ENCODE results near the gene HMOX1. TPM values are rescaled to one million over a fixed set of nuclear protein-coding genes. Genes with fewer than 3 reads are reported as not detected.
A peak's percentile ranks its signal among the peaks of the same experiment; 100 is the strongest.

The HMOX1 gene
- total and polyA plus RNA-seq, 5 donors from 2014 or later: 0.93 to 2.9 (median 1.7) TPM; not detected in 1

DNA sequence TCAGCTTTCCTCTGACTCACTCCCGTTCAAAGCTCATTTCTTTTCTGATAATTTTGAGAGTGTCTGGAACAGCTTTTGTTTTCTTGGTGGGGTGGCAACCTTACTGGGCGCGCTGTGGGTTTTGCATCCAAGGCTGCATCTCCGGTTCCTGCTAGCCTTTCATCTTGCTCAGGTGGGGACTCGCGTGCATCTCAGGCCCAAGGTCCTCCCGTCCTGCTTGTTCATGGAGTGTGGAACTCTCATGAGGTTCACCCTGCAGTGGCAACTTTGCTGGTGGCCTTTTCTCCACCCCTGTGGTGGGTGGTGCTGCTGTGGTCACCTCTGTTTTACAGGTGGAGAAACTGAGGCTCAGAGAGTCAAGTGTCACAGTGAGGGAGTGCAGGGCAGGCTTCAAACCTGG, 44.6 kb downstream of the HMOX1 start:
- H3K27me3 ChIP-seq (ENCODE audit: control insufficient read depth, insufficient read depth, low read length): no peaks in the 10 kb centered on the region
- no peak for DNase-seq
- no peak overlapping the region for H3K27ac ChIP-seq (ENCODE audit: insufficient read depth, low read length, poor library complexity, severe bottlenecking)
- peaks cover 57% of the 10 kb centered on the region for H3K36me3 ChIP-seq (ENCODE audit: control insufficient read depth, insufficient read depth, low read length)
- H3K4me3 ChIP-seq (ENCODE audit: low read depth, low read length): no peak overlapping the region
- Mint-ChIP-seq H3K4me1 (peaks cover 0 to 3% (median 1%) of the 10 kb centered on the region in 4 donors), H3K4me3 (no peak overlapping the region), H3K36me3 (peaks cover 20% of the 10 kb centered on the region), H3K9me3 (no peaks in the 10 kb centered on the region), H3K27ac (no peak overlapping the region), H3K27me3 (no peaks in the 10 kb centered on the region)
- H3K9me3 ChIP-seq (ENCODE audit: control insufficient read depth in 2 of 2, low read length in 2 of 2): no peaks in the 10 kb centered on the region
- no peak for ATAC-seq (ENCODE audit: low read depth in 2 of 2)
- no peaks in the 10 kb centered on the region for H3K4me1 ChIP-seq (ENCODE audit: control insufficient read depth, insufficient read depth, low read length, poor library complexity, severe bottlenecking)

DNA sequence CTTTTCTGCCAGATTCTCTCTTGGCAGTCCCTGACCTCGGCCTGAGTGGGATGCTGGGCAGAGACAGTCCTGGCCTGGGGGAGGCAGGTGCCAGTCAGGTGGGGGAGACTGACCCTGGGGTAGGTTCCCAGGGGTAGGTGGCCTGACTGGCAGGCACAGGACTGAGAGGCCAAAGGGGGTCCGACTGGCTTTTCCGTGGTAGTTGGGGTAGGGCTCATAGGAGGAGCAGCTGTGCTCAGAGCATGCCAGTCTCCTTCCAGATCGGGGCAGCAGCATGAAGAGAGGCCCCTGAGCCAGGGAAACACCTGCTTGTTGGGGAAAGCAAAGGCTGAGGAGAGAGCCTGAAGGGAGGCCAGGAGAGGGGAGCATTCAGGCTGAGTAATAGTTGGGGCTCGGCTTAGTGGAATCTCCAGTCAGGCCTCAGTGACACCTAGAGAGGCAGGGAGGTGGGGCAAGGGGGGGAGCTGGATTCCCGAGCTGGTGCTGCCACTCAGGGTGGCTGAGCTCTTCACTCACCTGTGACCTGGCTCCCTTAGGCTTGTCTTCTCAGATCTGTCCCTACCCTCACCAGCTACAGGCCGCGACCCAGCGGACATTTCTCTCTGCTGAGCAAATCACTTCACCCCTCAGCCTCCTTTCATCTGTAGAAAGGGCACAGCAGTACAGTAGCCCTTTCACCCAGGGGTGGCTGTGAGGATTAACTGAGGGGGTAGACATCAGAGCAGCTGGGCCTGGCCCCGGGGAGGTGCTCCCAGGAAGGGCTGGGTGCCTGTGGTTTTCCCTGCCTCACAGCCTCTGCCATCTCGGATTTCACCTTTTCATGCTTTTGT, 45.3 kb downstream of the HMOX1 start:
- peak overlapping the region in 1 of 4 donors; percentile 51 for H3K4me3 Mint-ChIP-seq

DNA sequence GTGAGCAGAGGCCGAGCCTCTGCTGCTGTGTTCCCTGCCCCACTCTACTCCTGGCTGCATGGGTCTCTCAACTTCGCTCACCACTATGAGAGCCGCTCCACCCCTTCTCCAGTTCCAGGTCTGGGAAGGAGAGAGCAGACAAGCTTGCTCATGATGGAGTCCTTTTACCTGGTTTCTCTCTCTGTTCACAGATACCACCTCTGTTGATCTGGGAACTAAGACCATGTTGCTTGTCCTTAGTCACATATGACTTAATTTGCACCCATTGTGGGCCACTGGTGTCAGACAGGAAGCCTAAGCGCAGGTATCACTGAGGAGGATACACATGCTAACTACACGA, 45.9 kb downstream of the HMOX1 start:
- DNase-seq (no peak), ATAC-seq (ENCODE audit: low read depth in 2 of 2) (no peak)
- Histone ChIP-seq H3K27me3 (ENCODE audit: control insufficient read depth, insufficient read depth, low read length) (no peaks in the 10 kb centered on the region), H3K9me3 (ENCODE audit: control insufficient read depth in 2 of 2, low read length in 2 of 2) (no peaks in the 10 kb centered on the region), H3K4me1 (ENCODE audit: control insufficient read depth, insufficient read depth, low read length, poor library complexity, severe bottlenecking) (no peaks in the 10 kb centered on the region), H3K4me3 (ENCODE audit: low read depth, low read length) (no peak overlapping the region), H3K36me3 (ENCODE audit: control insufficient read depth, insufficient read depth, low read length) (peaks cover 46% of the 10 kb centered on the region), H3K27ac (ENCODE audit: insufficient read depth, low read length, poor library complexity, severe bottlenecking) (no peak overlapping the region)
- Mint-ChIP-seq H3K36me3 (peaks cover 14% of the 10 kb centered on the region), H3K4me3 (peak overlapping the region in 1 of 4 donors; percentile 51), H3K27ac (peak overlapping the region in 2 of 3 donors; percentile 82 to 85), H3K4me1 (peaks cover 0 to 3% (median 1%) of the 10 kb centered on the region in 4 donors), H3K27me3 (no peaks in the 10 kb centered on the region), H3K9me3 (no peaks in the 10 kb centered on the region)

More for the DNA sequence above, 45.3 kb downstream of the HMOX1 start:
- H3K4me1 ChIP-seq (ENCODE audit: control insufficient read depth, insufficient read depth, low read length, poor library complexity, severe bottlenecking): no peaks in the 10 kb centered on the region
- Mint-ChIP-seq H3K27me3 (no peaks in the 10 kb centered on the region), H3K4me1 (peaks cover 0 to 3% (median 1%) of the 10 kb centered on the region in 4 donors), H3K36me3 (peaks cover 19% of the 10 kb centered on the region), H3K9me3 (no peaks in the 10 kb centered on the region), H3K27ac (peak overlapping the region in 2 of 3 donors; percentile 82 to 85)
- H3K9me3 ChIP-seq (ENCODE audit: control insufficient read depth in 2 of 2, low read length in 2 of 2): no peaks in the 10 kb centered on the region
- no peak overlapping the region for H3K4me3 ChIP-seq (ENCODE audit: low read depth, low read length)
- no peaks in the 10 kb centered on the region for H3K27me3 ChIP-seq (ENCODE audit: control insufficient read depth, insufficient read depth, low read length)
- ATAC-seq (ENCODE audit: low read depth in 2 of 2) (no peak), DNase-seq (no peak)
- H3K27ac ChIP-seq (ENCODE audit: insufficient read depth, low read length, poor library complexity, severe bottlenecking): no peak overlapping the region
- H3K36me3 ChIP-seq (ENCODE audit: control insufficient read depth, insufficient read depth, low read length): peaks cover 52% of the 10 kb centered on the region

DNA sequence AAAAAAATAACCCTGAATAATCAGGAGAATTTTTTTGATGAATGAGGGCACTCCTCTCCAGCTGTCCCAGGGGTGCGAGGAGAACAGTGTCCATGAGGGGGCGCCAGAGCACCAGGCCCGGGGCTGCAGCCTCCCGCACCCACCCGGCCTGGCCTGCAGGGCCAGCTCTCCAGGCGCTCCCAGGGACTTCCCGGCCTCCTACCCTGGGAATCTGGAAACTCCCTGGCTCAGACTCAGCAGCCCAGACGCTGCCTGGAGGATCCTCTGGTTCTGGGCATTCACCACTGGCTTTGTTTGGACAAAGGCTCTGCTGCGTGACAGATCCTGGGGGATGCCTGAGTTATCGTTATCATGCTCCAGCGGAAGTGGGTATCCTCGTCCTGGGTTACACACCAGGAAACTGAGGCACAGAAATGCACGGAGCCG, 50.0 kb downstream of the HMOX1 start:
- H3K36me3 Mint-ChIP-seq: peaks cover 20% of the 10 kb centered on the region
- H3K27ac Mint-ChIP-seq: no peak overlapping the region
- no peak overlapping the region for H3K27ac ChIP-seq (ENCODE audit: insufficient read depth, low read length, poor library complexity, severe bottlenecking)
- no peaks in the 10 kb centered on the region for H3K27me3 ChIP-seq (ENCODE audit: control insufficient read depth, insufficient read depth, low read length)
- H3K4me1 Mint-ChIP-seq: peaks cover 0 to 3% (median 2%) of the 10 kb centered on the region in 4 donors
- ATAC-seq (ENCODE audit: low read depth in 2 of 2) (peak; percentile 68 to 69), DNase-seq (peak; percentile 40 to 58 (median 55))
- peaks cover 25% of the 10 kb centered on the region for H3K36me3 ChIP-seq (ENCODE audit: control insufficient read depth, insufficient read depth, low read length)
- H3K4me1 ChIP-seq (ENCODE audit: control insufficient read depth, insufficient read depth, low read length, poor library complexity, severe bottlenecking): no peaks in the 10 kb centered on the region
- H3K27me3 Mint-ChIP-seq: no peaks in the 10 kb centered on the region
- no peak overlapping the region for H3K4me3 ChIP-seq (ENCODE audit: low read depth, low read length)
- peaks cover 0 to 7% (median 0%) of the 10 kb centered on the region in 7 donors for H3K9me3 Mint-ChIP-seq
- peaks cover 2 to 12% of the 10 kb centered on the region in 2 experiments for H3K9me3 ChIP-seq (ENCODE audit: control insufficient read depth in 2 of 2, low read length in 2 of 2)
- no peak overlapping the region for H3K4me3 Mint-ChIP-seq

DNA sequence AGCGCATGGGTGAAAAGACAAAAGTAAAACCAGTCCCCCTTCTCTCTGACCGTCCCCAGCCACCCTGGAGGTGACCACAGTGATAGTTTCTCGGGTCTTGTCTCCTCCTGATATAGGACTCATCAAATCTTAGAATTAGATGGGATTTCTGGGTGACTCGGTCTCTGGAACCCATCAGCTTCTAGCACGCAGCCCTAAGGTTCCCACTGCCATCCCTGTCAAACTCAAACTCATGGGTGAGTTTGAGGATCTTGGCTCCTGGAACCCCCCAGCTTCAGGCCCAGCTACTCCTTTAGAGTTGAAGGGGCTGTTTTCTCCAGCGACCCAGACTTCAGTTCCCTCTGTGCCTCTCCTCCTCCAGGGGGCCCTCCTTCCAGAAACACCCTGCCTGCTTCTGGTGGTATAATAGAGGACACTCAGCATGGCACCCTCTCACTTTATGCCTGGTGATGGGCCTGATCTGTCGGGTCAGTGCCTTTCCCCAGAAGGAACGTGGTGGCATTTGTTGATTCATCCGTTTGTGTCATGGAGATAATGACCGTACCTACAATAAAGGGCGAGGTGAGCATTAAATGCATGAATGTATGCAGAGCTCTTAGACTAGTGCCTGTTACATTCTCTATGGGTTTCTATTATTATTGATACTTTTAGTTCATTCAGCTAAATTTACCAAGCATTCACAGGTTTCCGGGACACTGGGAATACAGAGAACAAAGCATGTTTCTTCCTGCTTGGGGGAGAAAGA, 50.8 kb downstream of the HMOX1 start:
- Mint-ChIP-seq H3K4me1 (peaks cover 0 to 3% (median 1%) of the 10 kb centered on the region in 4 donors), H3K27ac (no peak overlapping the region), H3K9me3 (peaks cover 0 to 7% (median 0%) of the 10 kb centered on the region in 7 donors), H3K36me3 (peaks cover 20% of the 10 kb centered on the region), H3K4me3 (no peak overlapping the region), H3K27me3 (no peaks in the 10 kb centered on the region)
- Histone ChIP-seq H3K4me3 (ENCODE audit: low read depth, low read length) (no peak overlapping the region), H3K4me1 (ENCODE audit: control insufficient read depth, insufficient read depth, low read length, poor library complexity, severe bottlenecking) (no peaks in the 10 kb centered on the region), H3K36me3 (ENCODE audit: control insufficient read depth, insufficient read depth, low read length) (peaks cover 18% of the 10 kb centered on the region), H3K9me3 (ENCODE audit: control insufficient read depth in 2 of 2, low read length in 2 of 2) (peaks cover 2 to 12% of the 10 kb centered on the region in 2 experiments), H3K27ac (ENCODE audit: insufficient read depth, low read length, poor library complexity, severe bottlenecking) (no peak overlapping the region), H3K27me3 (ENCODE audit: control insufficient read depth, insufficient read depth, low read length) (no peaks in the 10 kb centered on the region)
- no peak for ATAC-seq (ENCODE audit: low read depth in 2 of 2)
- no peak for DNase-seq

DNA sequence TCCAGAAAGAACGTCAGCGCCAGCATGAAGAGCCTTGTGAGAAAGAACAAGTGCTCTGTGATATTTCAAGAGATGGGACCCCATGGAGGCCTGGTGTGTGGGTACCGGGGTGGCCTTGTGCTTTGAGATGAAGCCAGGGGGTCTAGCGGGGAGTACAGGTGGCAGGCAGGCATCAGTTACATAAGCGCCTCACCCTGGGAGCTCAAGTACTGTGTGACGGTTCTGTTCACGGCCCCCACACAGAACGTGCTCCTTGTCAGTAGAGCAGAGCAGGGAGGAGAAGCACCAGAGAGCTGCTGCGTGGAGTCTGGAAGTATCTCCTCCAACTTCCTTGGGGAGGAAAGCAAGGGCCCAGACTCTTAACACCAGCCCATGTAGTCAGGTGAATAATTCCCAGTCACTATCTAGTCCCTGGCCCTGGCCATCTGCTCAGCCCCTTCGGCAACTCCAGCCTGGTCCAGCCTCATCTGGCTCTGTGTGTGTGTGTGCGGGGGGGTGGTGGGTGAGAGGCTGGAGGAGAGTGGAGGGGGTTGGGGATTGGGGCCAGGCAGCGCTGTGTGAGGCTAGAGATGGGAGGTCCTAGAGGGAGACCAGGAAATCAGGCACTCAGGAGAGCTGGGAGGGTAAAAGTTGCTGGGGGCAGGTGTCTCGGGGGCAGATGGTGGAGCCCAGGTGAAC, 51.5 kb downstream of the HMOX1 start:
- Mint-ChIP-seq H3K36me3 (peaks cover 23% of the 10 kb centered on the region), H3K27ac (no peak overlapping the region), H3K4me1 (peaks cover 0 to 3% (median 0%) of the 10 kb centered on the region in 4 donors), H3K4me3 (no peak overlapping the region), H3K27me3 (no peaks in the 10 kb centered on the region), H3K9me3 (peaks cover 0 to 7% (median 0%) of the 10 kb centered on the region in 7 donors)
- Histone ChIP-seq H3K36me3 (ENCODE audit: control insufficient read depth, insufficient read depth, low read length) (peaks cover 18% of the 10 kb centered on the region), H3K27ac (ENCODE audit: insufficient read depth, low read length, poor library complexity, severe bottlenecking) (no peak overlapping the region), H3K4me1 (ENCODE audit: control insufficient read depth, insufficient read depth, low read length, poor library complexity, severe bottlenecking) (no peaks in the 10 kb centered on the region), H3K9me3 (ENCODE audit: control insufficient read depth in 2 of 2, low read length in 2 of 2) (peaks cover 2 to 12% of the 10 kb centered on the region in 2 experiments), H3K4me3 (ENCODE audit: low read depth, low read length) (no peak overlapping the region), H3K27me3 (ENCODE audit: control insufficient read depth, insufficient read depth, low read length) (no peaks in the 10 kb centered on the region)
- DNase-seq (no peak), ATAC-seq (ENCODE audit: low read depth in 2 of 2) (no peak)

DNA sequence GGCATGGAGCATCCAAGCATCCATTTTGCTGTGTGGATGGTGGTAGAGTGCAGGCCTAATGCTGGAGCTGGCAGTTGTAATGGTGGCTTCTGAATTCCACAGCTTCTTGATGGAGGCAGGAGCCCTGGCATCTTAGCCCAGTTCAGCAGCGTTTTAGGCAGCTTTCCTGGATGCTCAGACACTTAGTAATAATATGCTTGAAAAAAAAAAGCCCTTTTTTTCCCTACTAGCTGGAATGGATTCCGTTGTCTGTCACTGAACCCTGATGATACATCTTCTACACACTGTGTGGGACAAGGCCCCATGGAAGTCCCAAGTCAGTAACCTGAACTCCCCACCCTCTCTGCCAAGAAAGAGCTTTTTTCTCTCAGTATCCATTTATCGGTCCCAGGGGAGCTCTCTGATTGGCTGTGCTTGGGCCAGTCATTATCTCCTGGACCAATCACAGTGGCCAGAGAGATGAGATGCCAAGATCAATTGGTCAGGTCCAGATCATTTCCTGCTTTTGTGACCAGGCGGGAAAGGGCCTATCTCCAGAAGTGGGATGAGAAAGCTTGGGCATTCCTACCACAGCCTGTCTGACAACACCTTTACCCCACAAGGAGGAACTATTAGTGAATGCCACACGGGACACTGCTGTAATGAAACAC, 53.3 kb downstream of the HMOX1 start:
- Mint-ChIP-seq H3K27me3 (no peaks in the 10 kb centered on the region), H3K4me1 (peaks cover 0 to 3% (median 0%) of the 10 kb centered on the region in 4 donors), H3K4me3 (no peak overlapping the region), H3K36me3 (peaks cover 33% of the 10 kb centered on the region), H3K27ac (no peak overlapping the region), H3K9me3 (peaks cover 0 to 7% (median 0%) of the 10 kb centered on the region in 7 donors)
- peaks cover 2 to 12% of the 10 kb centered on the region in 2 experiments for H3K9me3 ChIP-seq (ENCODE audit: control insufficient read depth in 2 of 2, low read length in 2 of 2)
- no peak for ATAC-seq (ENCODE audit: low read depth in 2 of 2)
- no peak overlapping the region for H3K4me3 ChIP-seq (ENCODE audit: low read depth, low read length)
- H3K4me1 ChIP-seq (ENCODE audit: control insufficient read depth, insufficient read depth, low read length, poor library complexity, severe bottlenecking): no peaks in the 10 kb centered on the region
- no peaks in the 10 kb centered on the region for H3K27me3 ChIP-seq (ENCODE audit: control insufficient read depth, insufficient read depth, low read length)
- no peak for DNase-seq
- H3K27ac ChIP-seq (ENCODE audit: insufficient read depth, low read length, poor library complexity, severe bottlenecking): no peak overlapping the region
- peaks cover 18% of the 10 kb centered on the region for H3K36me3 ChIP-seq (ENCODE audit: control insufficient read depth, insufficient read depth, low read length)
